OCI-LY7 (cell line): ENCODE results near the gene GPR78. TPM values are rescaled to one million over a fixed set of nuclear protein-coding genes. Genes with fewer than 3 reads are reported as not detected.

ENCODE experiments used
- BruUV-seq: library from RNA; stranded (reverse); fragments of 400-500 nt; replicated peaks from 2 replicates; lab custom pipeline; 2021; lab: Mats Ljungman, UMichigan
- CTCF ChIA-PET: fragments of 300-600 bp; sonication (Branson Sonifier 250); formaldehyde crosslinking; loops from one replicate; lab custom pipeline; 2022; ENCODE audit warnings: antibody characterized with exemption; ENCODE audit not compliant: unreplicated experiment; lab: Charles Lee
- POLR2A ChIA-PET: fragments of 300-600 bp; sonication (Branson Sonifier 250); formaldehyde crosslinking; loops from one replicate; lab custom pipeline; 2022; ENCODE audit warnings: antibody characterized with exemption; lab: Charles Lee
- DNase-seq: peaks from one replicate; pipeline ENCODE4 v3.0.0-alpha.2; 2015; ENCODE audit warnings: low spot score
- H2AFZ ChIP-seq: fragments of 200-600 bp; sonication (generic), shearing (Covaris generic); 2 replicates; pipeline ENCODE4 v1.6.1; 2014; ENCODE audit warnings: mild to moderate bottlenecking, antibody characterized with exemption, low read length, moderate library complexity
- H3K27ac ChIP-seq: fragments of 200-600 bp; sonication (generic); 2 replicates; pipeline ENCODE4 v1.5.1; 2014; ENCODE audit warnings: mixed run types, low read depth, mild to moderate bottlenecking, moderate library complexity, low read length, inconsistent platforms; ENCODE audit not compliant: poor library complexity, severe bottlenecking
- H3K36me3 ChIP-seq: fragments of 200-600 bp; sonication (generic); 2 replicates; pipeline ENCODE4 v1.6.1; 2014; ENCODE audit warnings: mild to moderate bottlenecking, antibody characterized with exemption, low read length, moderate library complexity, mixed read lengths; ENCODE audit not compliant: insufficient read depth
- H3K4me1 ChIP-seq: fragments of 200-600 bp; sonication (generic); 2 replicates; pipeline ENCODE4 v1.5.1; 2014; ENCODE audit warnings: mild to moderate bottlenecking, low read length; ENCODE audit not compliant: insufficient read depth, poor library complexity, severe bottlenecking
- H3K4me2 ChIP-seq: fragments of 200-600 bp; sonication (generic); 2 replicates; pipeline ENCODE4 v1.6.1; 2014; ENCODE audit warnings: mild to moderate bottlenecking, low read length
- H3K4me3 ChIP-seq: fragments of 200-600 bp; sonication (generic); 2 replicates; pipeline ENCODE4 v1.5.1; 2014; ENCODE audit warnings: mild to moderate bottlenecking, low read depth, low read length; ENCODE audit not compliant: poor library complexity, severe bottlenecking
- H3K79me2 ChIP-seq: fragments of 200-600 bp; sonication (generic); 2 replicates; pipeline ENCODE4 v1.6.1; 2016; ENCODE audit warnings: low read depth, mild to moderate bottlenecking, low read length, moderate library complexity, mixed read lengths; ENCODE audit not compliant: insufficient read depth
- H3K9me2 ChIP-seq: fragments of 200-600 bp; sonication (generic); 2 replicates; pipeline ENCODE4 v1.6.1; 2016; ENCODE audit warnings: mild to moderate bottlenecking, low read length, mixed read lengths; ENCODE audit not compliant: insufficient read depth
- H3K9me3 ChIP-seq: fragments of 200-600 bp; sonication (generic); 2 replicates; pipeline ENCODE4 v1.6.1; 2014; ENCODE audit warnings: mild to moderate bottlenecking, mixed run types, low read length, mixed read lengths
- H4K20me1 ChIP-seq: fragments of 200-600 bp; sonication (generic); 2 replicates; pipeline ENCODE4 v1.6.1; 2014; ENCODE audit warnings: mild to moderate bottlenecking, antibody characterized with exemption, low read length, moderate library complexity, mixed read lengths; ENCODE audit not compliant: insufficient read depth
- EZH2phosphoT487 ChIP-seq: fragments of 200-600 bp; sonication (generic); IDR thresholded peaks from 2 replicates; pipeline ENCODE4 v1.6.1; 2018; ENCODE audit warnings: low read depth, borderline replicate concordance, mild to moderate bottlenecking, mixed run types, antibody characterized with exemption, low read length, moderate library complexity, mixed read lengths
- intact Hi-C: fragments of 100-400 bp; cut with micrococcal nuclease; formaldehyde crosslinking; loops from one replicate; pipeline ENCODE4 v1.10.0; 2022; ENCODE audit not compliant: unreplicated experiment
- total RNA-seq, 2 experiments: library from RNA; depleted of rRNA in 1 of 2; stranded (reverse); fragments of >200 nt in 1 of 2; shearing (Covaris generic) in 1 of 2; gene quantifications; 2 replicates each; pipeline ENCODE4 v1.2.3, GENCODE V29; 2014 to 2022
- TF ChIP-seq, protein P1 (sequence below): fragments of 200-600 bp; sonication (generic); conservative IDR thresholded peaks from 2 replicates; pipeline ENCODE4 v1.5.1; 2014; ENCODE audit warnings: mild to moderate bottlenecking, antibody characterized with exemption, low read length, moderate library complexity, mixed read lengths

The GPR78 gene
- total RNA-seq, 2 experiments from 2014 or later: not detected

DNA sequence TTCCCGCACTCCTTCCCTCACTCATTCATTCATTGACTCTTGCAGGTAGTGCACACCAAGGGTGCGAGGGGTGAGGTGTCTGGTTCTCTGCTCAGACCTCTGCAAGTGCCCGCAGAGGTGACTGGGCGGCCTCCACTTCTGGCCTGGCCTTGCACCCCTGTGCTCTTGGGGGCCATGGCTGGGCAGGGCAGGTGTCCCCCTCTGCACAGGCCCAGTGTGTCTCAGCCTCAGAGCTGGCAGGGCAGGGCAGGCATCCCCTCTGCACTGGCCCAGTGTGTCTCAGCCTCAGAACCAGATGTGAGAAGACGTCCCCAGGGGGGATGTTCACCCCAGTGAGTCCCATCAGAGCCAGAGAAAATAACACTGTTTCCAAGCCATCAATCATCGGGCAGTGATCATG lies 29.2 kb downstream of the GPR78 start:
- Histone ChIP-seq H3K27ac (no peak overlapping the region), H3K4me1 (no peaks in the 10 kb centered on the region), H3K79me2 (no peaks in the 10 kb centered on the region), H4K20me1 (no peaks in the 10 kb centered on the region), H3K4me3 (no peak overlapping the region), H2AFZ (no peak overlapping the region), H3K9me2 (no peaks in the 10 kb centered on the region), H3K9me3 (no peaks in the 10 kb centered on the region), H3K36me3 (no peaks in the 10 kb centered on the region), H3K4me2 (no peak overlapping the region)
- TF ChIP-seq, protein P1, sequence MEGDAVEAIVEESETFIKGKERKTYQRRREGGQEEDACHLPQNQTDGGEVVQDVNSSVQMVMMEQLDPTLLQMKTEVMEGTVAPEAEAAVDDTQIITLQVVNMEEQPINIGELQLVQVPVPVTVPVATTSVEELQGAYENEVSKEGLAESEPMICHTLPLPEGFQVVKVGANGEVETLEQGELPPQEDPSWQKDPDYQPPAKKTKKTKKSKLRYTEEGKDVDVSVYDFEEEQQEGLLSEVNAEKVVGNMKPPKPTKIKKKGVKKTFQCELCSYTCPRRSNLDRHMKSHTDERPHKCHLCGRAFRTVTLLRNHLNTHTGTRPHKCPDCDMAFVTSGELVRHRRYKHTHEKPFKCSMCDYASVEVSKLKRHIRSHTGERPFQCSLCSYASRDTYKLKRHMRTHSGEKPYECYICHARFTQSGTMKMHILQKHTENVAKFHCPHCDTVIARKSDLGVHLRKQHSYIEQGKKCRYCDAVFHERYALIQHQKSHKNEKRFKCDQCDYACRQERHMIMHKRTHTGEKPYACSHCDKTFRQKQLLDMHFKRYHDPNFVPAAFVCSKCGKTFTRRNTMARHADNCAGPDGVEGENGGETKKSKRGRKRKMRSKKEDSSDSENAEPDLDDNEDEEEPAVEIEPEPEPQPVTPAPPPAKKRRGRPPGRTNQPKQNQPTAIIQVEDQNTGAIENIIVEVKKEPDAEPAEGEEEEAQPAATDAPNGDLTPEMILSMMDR: no peak
- no peak for TF ChIP-seq EZH2phosphoT487
- no peak for DNase-seq
- ChIA-PET POLR2A (no interaction called here), CTCF (no interaction called here)
- no TSS peak for BruUV-seq
- intact Hi-C loops: no loop called here

DNA sequence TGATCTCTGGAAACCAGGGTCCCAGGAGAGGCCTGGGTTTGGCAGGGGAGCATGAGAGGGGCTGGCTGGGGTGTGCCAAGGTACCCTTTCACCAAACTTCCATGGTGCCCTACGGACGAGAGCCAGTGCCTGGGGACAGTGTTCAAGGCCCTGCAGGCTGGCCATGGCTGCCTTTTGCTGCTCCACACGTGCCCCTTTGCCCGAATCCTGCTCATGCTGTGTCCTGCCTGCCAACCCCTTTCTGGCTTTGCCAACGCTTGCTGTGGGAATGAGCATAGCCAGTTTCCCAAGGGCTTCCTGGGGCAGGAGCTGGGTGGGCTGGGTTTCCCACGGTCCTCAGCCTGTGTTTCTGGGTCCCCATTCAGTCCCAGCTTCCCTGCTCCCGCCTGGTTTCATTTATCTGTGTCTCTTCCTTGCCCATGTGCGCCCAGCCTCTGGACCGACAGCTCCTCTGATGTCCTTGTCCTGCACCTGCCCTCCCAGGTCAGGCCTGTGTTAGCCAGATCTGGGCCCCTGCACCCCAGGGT lies 29.7 kb downstream of the GPR78 start:
- H3K9me3 ChIP-seq: no peaks in the 10 kb centered on the region
- CTCF ChIA-PET: no interaction called here
- no peak for TF ChIP-seq EZH2phosphoT487
- TF ChIP-seq, protein P1: no peak
- POLR2A ChIA-PET: no interaction called here
- no TSS peak for BruUV-seq
- no peaks in the 10 kb centered on the region for H3K9me2 ChIP-seq
- DNase-seq: no peak
- H3K27ac ChIP-seq: no peak overlapping the region
- no peaks in the 10 kb centered on the region for H3K79me2 ChIP-seq
- no peak overlapping the region for H3K4me3 ChIP-seq
- H3K4me1 ChIP-seq: no peaks in the 10 kb centered on the region
- no peak overlapping the region for H3K4me2 ChIP-seq
- no peaks in the 10 kb centered on the region for H3K36me3 ChIP-seq
- H4K20me1 ChIP-seq: no peaks in the 10 kb centered on the region
- intact Hi-C loops: no loop called here
- H2AFZ ChIP-seq: no peak overlapping the region

DNA sequence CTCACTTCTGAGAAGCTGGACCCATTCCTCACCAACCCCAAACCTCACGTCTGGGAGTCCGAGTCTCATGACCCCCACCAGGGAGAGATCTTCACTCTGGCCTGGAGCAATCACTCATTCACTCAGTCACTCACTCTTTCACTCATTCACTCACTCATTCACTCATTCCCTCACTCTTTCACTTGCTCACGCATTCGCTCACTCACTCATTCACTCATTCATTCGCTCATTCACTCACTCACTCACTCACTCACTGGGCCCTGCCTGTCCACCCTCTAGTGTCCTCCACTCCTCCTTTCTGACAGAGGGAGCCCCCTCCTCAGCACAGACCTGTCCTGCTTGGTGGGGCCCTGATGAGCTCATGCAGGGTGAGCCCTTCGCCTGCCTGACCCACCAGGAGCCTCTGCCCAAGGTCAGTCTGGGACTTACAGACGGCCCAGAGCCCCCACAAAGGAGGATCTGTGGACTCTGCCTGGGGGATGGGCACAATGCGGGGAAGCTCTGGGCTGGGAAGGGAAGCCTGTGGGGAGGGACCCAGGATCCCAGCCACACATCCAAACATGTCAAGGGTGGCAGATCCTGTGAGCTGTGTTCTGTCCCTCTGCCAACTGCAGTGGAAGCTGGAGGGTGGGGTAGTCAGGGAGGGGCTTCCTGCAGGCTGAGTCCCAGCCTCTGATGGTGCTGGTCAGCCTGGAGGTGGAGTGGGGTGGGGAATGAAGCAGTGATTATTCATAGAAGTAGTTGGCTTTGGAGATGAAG lies 30.8 kb downstream of the GPR78 start:
- H3K9me2 ChIP-seq: no peaks in the 10 kb centered on the region
- H3K27ac ChIP-seq: no peak overlapping the region
- TF ChIP-seq, protein P1: no peak
- TF ChIP-seq EZH2phosphoT487: no peak
- H2AFZ ChIP-seq: no peak overlapping the region
- no peaks in the 10 kb centered on the region for H3K4me1 ChIP-seq
- H3K9me3 ChIP-seq: no peaks in the 10 kb centered on the region
- H3K36me3 ChIP-seq: no peaks in the 10 kb centered on the region
- no peak for DNase-seq
- ChIA-PET CTCF (no interaction called here), POLR2A (no interaction called here)
- no peaks in the 10 kb centered on the region for H4K20me1 ChIP-seq
- no peaks in the 10 kb centered on the region for H3K79me2 ChIP-seq
- H3K4me3 ChIP-seq: no peak overlapping the region
- no peak overlapping the region for H3K4me2 ChIP-seq
- no TSS peak for BruUV-seq
- intact Hi-C loops: no loop called here
